HG02840 (cell line): Measurements from ENCODE around the gene SLC25A22.

Source experiments
- ATAC-seq: cut with Tn5 transposase; IDR thresholded peaks from one replicate; pipeline ENCODE4 v1.9.1; 2021; ENCODE audit warnings: mild to moderate bottlenecking, moderate library complexity, moderate number of reproducible peaks; ENCODE audit not compliant: unreplicated experiment, low FRiP score

The SLC25A22 gene

DNA sequence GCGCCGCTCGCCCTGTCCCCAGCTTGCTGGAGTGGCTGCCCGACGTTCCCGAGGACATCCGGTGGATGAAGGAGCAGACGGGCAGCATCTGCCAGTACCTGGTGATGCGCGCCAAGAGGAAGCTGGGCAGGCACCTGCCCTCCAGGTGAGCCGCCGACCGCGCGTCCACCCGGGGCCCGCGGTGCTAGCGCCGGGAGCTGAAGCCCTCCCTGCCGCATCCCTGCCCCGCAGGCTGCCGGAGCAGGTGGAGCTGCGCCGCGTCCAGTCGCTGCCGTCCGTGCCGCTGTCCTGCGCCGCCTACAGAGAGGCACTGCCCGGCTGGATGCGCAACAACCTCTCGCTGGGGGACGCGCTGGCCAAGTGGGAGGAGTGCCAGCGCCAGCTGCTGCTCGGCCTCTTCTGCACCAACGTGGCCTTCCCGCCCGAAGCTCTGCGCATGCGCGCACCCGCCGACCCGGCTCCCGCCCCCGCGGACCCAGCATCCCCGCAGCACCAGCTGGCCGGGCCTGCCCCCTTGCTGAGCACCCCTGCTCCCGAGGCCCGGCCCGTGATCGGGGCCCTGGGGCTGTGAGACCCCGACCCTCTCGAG is 26.3 kb upstream of the SLC25A22 start:
- no peak for ATAC-seq

DNA sequence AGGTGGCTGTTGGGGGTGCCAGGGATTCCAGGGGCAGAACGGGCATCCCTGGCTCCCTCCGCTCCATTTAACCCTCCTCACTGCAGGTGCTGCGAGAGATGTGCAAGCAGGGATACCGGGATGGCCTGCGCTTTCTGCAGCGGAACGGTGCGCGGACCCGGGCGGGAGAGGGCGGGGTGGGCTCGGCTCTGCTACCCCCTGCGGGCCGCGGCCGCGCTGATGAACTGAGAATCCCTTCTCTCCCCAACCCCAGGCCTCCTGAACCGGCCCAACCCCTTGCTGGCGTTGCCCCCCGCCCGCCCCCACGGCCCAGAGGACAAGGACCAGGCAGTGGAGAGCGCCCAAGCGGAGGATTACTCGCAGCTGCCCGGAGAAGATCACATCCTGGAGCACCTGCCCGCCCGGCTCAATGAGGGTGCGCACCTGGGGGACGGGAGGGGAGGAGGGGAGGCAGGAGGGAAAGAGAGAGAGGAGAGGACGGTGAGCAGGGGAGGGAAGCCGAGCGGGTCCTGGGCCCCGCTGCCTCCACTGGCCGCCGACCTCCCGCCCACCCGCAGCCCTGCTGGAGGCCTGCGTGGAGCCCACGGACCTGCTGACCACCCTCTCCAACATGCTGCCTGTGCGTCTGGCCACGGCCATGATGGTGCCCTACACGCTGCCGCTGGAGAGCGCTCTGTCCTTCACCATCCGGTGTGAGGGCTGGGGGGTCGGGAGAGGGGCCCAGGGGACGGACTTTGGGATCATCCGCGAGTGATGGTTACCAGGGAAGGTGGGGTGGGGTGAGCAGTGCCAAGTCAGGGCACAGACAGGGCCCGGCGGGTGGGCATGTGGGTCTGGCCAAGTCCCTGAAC is 25.6 kb upstream of the SLC25A22 start:
- no peak for ATAC-seq

DNA sequence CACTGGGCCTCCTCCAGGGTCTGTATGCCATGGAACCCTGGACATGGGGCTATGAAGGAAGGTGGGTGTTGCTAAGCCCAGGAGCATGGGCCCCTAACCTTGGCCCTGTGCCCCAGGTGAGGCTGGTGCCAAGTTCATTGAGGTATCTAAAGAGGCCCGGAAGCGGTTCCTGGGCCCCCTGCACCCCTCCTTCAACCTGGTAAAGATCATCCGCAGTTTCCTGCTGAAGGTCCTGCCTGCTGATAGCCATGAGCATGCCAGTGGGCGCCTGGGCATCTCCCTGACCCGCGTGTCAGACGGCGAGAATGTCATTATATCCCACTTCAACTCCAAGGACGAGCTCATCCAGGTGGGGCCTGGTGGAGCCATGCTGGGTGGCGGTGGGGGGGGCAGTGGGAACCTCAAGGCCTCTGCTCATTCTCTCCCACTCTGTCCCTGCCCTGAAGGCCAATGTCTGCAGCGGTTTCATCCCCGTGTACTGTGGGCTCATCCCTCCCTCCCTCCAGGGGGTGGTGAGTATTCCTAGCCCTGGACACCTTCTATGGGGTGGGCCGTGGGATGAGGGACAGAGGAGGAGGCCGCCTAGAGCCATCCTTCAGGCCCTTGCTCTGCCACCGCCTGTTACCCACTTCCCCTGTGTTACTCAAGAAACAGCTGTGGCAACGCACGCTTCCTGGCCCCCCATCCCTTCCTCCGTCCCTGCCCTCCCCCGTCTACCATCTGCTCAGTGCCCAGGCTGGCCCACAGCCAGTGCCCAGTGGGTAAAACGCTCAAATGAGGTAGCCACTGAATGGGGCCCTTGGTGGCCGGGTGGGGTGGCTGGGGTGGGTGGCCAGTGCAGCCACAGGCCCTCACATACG is 23.7 kb upstream of the SLC25A22 start:
- ATAC-seq: no peak

DNA sequence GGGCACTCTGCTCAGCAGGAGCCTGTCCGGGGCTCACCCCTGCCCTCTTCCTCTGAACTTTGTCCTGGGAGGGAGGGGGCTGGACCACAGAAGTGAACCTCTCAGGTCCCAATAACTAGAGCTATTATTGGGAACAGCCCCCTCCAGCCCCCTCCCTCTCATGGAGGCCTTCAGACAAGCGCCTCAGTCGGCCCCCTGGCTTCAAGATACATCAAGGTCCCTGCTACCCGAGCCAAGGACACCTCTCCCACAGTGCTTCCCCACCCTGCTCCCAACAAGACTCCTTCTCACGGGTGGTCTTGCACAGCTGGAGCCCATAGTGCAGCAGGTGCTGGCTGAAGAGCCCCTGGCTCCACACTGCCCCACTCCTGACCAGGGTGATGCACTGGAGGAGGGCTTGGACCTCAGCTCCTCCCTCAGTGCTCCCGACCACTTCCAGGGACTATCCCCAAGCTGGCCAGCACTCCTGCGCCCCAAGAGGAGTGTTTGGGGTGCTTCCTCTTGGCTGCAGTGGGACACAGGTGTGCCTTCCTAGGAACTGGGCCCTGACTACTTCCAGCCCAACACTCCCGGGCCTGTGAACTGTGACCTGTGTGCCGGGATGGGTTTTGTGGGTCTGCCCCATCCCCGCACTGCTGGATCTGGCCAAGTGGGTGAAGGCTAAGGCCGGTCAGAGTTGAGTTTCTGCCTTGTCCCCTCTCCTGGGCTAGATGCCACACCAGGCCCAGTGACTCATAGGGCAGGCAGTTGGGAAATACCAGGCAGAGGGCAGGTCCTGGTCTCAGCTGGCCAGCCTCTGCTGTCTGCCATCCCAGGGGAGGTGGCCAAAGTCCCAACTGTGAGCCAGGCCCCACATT is 22.8 kb upstream of the SLC25A22 start:
- ATAC-seq: no peak

DNA sequence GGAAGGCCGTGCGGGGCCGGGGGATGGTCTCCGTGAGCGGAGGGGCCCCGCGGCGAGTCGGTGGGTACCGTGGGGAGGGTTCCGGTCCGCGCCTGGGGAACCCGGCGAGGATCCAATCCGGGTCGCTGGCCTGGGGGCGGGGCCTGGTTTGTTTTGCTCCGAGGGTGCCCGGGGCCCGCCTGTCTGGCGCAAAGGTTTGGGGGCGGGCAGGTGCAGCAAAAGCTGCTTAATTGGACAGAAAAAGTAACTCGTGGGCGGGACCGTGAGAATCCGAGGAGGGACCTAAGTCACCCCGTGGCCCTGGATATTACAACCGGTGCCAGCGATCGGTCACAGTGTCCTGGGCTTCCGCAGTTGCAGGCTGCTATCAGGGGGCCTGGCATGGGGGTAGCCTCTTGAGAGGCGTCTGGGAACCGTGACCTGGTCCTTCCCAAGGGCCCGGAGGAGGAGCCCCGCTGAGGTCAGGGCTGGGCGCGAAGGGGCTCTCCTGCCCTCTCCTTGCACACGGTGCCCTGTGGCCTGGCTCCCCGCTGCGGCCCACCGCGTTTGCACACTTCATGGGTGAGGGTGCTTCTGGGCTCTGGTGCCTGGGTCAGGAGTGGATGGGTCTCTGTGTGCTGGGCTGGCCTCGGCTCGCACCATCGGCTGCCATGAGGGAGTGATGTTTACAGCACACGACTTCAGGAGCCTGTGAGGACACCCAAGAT is 22.0 kb upstream of the SLC25A22 start:
- ATAC-seq: peak; percentile 53

DNA sequence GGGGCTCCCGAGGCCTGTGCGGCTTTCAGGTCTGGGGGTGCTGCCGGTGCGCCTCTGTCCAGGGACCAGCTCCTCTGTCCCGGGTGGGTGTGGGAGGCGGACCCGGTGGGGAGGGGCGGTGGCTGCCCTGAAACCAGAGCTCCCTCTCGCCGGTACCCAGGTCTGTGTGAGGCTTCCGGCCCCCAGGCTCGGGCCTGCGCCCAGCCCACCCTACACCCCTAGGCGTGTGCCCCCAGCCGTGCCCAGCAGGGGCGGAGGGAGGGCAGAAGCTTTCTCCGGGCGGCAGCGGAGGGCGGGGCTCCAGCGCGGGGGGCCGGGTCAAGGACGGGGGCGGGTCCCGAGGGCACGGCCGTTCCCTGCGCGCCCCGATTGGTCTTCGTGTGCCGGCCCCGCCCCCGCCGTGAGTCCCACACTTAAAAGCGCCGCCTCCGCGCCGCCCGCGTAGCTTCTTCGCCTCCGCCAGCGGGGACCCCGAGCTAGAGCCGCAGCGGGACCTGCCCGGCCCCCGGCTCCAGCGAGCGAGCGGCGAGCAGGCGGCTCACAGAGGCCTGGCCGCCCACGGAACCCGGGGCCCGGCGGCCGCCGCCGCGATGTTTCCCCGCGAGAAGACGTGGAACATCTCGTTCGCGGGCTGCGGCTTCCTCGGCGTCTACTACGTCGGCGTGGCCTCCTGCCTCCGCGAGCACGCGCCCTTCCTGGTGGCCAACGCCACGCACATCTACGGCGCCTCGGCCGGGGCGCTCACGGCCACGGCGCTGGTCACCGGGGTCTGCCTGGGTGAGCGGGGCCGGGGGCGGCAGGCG is 21.2 kb upstream of the SLC25A22 start:
- peak; percentile 62 for ATAC-seq

DNA sequence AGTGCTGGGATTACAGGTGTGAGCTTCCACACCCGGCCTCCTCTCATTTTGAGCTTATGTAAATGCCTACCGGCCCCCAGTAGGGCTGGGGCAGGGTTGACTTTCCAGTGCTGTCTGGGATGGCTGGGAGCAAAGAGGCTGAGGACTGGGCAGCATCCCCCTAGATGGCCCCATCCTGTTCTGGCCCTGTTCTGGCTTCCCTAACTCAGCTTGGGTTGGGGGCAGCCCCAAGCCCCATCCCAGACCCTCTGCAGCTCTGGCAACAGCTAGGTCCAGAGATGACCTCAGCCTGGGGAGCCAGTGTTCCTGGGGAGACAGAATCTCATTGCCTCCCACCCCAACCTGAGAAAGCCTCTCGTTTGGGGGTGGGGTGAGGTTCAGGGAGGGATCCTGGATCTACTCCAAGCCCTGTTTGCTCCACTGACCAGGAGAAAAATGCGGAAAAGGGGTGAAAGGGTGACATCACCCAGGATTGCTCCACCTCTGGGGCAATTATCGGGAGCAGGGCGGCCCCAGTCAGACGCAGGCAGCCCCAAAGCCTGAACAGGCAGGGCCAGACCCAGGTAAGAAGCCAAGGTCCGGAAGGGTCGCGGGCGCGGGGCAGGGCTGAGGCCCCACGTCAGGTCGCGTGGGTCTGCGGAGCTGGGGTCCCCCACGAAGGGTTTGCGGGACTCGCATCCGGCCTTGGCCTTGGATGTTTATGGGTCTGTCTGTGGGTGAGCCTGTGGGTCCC is 20.5 kb upstream of the SLC25A22 start, which contains the start of gene PNPLA2:
PNPLA2 (plus strand) TSS at position 519 of the 733 bp plus-strand sequence. CDS start 805 bp downstream, outside the sequence.
- ATAC-seq: no peak

DNA sequence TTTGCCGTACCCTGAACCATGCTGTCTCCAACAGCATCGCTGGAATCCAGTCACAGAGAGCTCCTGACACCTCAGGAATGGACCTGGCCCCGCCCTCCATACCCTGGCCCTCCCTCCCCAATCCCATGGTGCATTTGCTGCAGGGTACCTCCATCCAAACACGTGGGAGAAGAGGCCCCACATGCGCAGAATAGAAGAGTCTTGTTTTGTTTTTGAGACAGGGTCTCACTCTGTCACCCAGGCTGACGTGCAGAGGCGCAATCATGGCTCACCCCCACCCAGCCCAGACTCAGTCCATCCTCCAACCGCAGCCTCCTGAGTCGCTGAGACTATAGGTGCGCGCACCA is 18.3 kb upstream of the SLC25A22 start:
- ATAC-seq: no peak

DNA sequence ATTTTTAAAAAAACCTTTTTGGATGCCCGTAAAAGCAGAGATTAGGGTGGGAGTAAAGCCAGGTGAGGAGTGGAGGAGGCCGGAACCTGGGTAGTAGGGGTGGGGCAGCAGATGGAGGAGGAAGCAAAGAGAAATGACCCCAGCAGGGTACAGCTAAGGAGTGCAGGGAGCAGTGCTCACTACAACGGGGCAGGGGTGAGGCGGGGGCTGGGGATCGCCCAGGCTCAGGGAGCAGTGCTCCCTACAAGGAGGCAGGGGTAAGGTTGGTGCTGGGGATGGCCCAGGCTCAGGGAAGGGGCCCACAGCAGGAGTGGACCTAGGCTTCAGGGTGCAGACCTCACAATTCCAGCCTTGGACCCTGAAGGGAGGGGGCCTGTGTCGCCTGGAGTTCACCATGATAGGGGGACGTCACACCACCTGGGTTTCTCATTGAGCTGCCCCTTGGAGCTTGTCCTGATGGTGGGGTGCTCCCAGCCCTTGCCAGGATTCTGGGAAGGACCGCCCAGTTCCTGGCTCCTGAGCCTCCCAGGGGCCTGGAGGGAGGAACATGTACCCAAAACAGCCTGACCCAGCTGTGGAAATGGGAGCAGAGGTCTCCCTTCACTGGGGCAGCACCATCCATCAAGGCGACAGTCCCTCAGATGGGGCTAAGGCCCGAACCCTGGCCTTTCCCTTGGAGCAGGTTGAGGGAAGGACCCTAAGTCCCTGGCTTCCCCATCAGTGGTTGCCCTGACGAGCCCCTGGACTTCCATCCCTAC is 17.8 kb upstream of the SLC25A22 start:
- ATAC-seq: no peak

DNA sequence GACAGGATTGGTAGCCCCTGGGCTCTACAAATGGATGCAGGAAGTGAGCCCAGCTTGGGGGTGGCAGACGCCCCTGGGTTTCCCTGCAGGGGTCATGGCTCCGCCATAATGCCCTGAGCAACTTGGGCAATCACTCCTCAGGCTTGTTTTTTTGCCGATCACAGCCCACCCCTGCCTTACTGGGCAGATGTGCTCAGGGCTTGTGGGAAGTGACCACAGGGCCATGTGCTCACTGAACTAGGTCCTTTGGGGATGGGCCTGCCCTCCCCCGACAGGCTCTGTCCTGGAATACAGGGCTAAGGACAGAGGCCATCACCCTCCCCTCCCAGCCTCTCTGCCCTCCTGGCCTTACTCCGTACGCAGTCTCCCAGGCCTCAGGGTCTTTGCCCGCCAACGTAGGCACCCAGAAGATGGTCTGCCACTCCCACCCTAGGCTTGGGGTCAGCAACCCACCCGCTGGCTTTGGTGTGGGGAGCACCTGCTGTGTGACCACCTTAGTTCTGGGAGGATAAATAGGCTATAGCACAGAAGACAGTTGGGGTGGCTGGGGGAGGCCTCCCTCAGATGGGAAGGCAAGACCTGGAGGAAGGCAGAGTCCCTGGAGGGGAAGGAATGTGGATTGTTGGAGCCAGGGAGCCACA is 15.5 kb upstream of the SLC25A22 start:
- no peak for ATAC-seq

DNA sequence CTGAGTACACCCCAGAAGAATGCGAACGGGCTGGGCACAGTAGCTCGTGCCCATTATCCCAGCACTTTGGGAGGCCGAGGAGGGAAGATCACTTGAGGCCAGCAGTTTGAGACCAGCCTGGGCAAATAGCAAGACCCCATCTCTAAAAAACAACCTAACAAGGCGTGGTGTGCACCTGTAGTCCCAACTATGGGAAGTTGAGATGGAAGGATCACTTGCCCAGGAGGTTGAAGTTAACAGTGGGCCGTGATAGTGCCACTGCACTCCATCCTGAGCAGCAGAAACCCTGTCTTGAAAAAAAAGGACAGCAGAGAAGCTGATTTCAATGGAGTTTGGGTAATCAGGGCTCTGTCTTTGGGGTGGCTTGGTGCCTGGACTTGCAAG is 15.0 kb upstream of the SLC25A22 start:
- ATAC-seq: no peak

DNA sequence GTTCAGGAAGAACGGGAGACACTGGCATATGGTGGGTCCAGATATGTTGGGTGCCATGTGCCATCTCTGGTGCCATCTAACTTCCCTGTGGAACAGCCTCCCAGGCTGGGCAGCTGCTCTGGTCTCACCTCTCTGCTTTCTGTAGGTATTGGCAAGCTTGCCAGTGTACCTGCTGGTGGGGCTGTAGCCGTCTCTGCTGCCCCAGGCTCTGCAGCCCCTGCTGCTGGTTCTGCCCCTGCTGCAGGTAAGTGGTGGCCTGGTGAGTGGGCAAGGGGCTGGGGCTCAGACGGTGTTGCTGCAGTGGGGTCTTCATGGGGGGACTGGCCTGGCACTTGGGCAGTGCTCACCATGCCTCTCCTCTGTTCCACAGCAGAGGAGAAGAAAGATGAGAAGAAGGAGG is 14.3 kb upstream of the SLC25A22 start:
- ATAC-seq: no peak

DNA sequence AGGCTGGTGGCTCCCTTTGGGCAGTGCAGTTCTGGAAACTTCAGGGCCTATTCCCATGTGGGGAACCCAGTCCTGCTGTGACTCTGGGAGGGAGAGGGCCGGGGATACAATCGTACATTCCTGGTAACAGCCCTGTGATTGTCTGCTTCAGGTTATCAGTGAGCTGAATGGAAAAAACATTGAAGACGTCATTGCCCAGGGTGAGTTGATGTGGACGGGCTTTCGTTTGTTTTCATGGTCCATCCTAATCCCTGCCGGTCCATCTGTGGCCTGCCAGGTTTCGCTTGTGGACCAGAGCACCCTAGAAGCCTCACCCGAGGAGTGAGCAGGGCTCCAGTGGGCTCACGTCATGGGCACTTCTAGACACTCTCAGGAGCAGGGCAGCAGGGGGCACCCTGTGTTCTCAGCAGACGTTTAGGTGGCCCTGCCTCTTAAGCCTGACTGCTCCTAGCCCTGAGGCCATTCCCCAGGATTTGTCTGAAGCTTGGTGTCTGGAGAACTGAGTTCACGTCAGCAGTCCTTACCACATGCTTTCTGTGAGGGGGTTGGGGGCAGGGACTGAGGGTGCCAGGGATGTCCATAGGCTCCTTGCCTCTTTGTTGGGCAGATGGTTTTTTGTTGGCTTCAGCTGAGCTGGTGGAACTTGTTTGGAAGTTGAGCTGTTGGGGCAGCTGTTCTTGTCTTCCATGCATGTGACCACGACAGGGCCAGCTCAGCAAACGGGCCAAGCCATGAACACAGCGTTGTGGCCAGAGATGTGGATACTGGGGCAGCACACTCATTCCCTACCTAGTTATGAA is 13.6 kb upstream of the SLC25A22 start:
- no peak for ATAC-seq

DNA sequence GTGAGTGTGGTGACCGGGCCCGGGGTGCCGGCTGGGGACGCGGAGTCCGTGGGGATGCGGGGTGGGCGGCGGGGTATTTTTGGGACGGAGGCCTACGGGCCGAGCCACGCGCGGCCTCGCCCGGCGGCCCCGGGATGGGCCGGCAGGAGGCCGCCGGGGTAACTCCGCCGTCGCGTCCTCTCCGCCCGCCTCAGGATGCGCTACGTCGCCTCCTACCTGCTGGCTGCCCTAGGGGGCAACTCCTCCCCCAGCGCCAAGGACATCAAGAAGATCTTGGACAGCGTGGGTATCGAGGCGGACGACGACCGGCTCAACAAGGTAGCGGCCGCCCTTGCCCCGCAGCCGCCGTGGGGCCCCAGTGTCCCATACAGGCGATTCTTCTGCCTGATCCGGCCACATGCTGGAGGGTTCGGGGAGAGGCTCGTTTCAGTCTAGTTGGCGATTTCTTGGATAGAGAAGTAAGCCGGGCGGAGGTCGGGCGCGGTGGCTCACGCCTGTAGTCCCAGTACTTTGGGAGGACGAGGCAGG is 12.0 kb upstream of the SLC25A22 start:
- no peak for ATAC-seq

DNA sequence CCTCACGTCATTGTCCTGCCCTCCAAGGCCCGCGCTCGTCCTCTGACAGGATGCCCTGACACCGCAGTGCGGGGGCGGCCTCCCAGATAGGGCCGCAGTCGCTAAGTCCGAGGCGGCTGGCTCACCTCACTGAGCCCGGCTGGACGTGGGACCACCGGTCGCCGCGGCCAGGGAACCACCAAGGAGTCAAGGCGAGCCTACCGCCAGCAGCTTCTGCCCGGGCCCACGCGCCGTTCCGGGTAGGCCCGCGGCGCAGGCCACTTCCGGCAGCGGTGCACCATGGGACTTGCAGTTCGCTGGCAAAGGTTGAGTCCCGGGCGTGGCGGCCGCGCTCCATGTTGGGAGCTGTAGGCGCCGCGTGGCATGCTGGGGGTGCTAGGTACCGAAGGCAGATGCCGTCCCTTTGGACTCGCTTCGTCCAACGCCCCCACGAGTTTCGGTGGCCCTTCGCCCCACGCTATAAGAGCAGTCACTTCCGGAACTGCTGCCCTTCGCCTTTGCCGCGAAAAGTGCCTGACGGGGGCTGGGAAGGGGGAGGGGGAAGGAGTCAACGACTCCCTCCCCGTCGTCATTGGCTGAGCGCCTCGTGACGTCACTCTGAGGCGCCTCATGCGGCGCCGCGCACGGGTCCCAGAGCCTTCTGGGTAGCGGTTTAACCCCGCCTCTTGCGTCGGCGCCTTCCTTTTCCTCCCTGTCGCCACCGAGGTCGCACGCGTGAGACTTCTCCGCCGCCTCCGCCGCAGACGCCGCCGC is 11.4 kb upstream of the SLC25A22 start, which contains the start of gene RPLP2:
RPLP2 (plus strand) TSS at position 681 of the 753 bp plus-strand sequence. CDS start 268 bp downstream, outside the sequence.
- peak; percentile 74 for ATAC-seq
